ENCODE results near the gene ZNF280D. TPM values are rescaled to one million over a fixed set of nuclear protein-coding genes. Genes with fewer than 3 reads are reported as not detected.

Gene ZNF280D
- total RNA-seq, 4 donors from 2014 or later: 44.9 to 73.9 (median 52.4) TPM

DNA sequence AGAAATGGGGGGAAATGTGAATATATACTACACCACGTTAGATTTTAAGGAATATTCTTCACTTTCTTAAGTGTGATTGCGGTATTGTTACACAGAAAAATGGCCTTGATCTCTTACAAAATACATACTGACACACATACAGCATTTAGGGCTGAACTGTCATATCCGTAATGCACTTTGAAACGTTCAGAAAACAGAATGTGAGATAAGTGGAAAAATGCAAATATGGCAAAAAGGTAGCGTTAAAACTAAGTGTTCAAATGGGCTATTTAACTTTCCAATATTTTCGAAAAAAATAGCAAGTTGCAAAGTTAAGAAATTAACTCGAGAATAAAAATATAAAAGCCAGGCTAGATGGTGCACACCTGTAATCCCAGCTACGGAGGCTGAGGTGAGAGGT lies 1.8 kb downstream of the ZNF280D start:
- no peaks in the 10 kb centered on the region for H3K27me3 ChIP-seq
- H3K4me3 ChIP-seq: peak overlapping the region; percentile 77 to 82 (median 80)
- intact Hi-C loops (cut with DNase I): loop anchor here (5.0 kb wide), 1 partner anchor 156 kb away; no protein-coding TSS in a partner anchor
- peaks cover 39 to 73% (median 69%) of the 10 kb centered on the region in 4 donors for H3K4me1 ChIP-seq
- no peak for TF ChIP-seq POLR2AphosphoS5 (IDR thresholded peaks at IDR 0.05)
- TF ChIP-seq, protein P1, sequence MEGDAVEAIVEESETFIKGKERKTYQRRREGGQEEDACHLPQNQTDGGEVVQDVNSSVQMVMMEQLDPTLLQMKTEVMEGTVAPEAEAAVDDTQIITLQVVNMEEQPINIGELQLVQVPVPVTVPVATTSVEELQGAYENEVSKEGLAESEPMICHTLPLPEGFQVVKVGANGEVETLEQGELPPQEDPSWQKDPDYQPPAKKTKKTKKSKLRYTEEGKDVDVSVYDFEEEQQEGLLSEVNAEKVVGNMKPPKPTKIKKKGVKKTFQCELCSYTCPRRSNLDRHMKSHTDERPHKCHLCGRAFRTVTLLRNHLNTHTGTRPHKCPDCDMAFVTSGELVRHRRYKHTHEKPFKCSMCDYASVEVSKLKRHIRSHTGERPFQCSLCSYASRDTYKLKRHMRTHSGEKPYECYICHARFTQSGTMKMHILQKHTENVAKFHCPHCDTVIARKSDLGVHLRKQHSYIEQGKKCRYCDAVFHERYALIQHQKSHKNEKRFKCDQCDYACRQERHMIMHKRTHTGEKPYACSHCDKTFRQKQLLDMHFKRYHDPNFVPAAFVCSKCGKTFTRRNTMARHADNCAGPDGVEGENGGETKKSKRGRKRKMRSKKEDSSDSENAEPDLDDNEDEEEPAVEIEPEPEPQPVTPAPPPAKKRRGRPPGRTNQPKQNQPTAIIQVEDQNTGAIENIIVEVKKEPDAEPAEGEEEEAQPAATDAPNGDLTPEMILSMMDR (IDR thresholded peaks at IDR 0.05): no peak
- no peak for TF ChIP-seq EP300 (IDR thresholded peaks at IDR 0.05)
- no peak for TF ChIP-seq POLR2A (IDR thresholded peaks at IDR 0.05; ENCODE audit: low read depth)
- no peaks in the 10 kb centered on the region for H3K9me3 ChIP-seq
- H3K36me3 ChIP-seq: peaks cover 0 to 3% (median 0%) of the 10 kb centered on the region in 4 donors
- H3K27ac ChIP-seq (replicated peaks in 1 of 4): peak overlapping the region; percentile 98 to 99 (median 98)
- WGBS: 60% methylated on average over 8 of the region's 8 CpGs
- DNase-seq (ENCODE audit: extremely low spot score): no peak

DNA sequence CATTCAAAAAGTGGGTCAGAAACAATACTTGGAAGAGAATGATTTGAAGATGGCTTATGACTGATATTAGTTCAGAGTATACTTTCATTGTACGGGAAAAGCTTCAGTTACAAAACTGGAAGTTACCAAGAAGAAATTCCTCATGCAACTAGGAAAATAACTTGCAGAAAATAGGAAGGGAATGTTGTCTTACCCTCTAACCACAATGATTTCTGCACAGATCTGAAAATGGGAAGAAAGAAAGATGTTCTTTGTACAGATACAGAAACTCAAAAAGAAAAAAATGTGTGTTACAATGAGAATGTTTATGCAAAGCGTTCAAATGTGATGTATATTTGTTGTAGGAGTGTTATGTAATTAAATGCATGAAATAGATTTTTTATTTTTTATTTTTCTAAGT lies 3.7 kb downstream of the ZNF280D start:
- Histone ChIP-seq H3K36me3 (peaks cover 0 to 3% (median 0%) of the 10 kb centered on the region in 4 donors), H3K4me3 (no peak overlapping the region), H3K27me3 (no peaks in the 10 kb centered on the region), H3K9me3 (no peaks in the 10 kb centered on the region), H3K4me1 (peaks cover 51 to 93% (median 85%) of the 10 kb centered on the region in 4 donors), H3K27ac (replicated peaks in 1 of 4) (peak overlapping the region in 2 of 4 donors; percentile 2 to 15)
- WGBS: 48% methylated on average over 2 of the region's 2 CpGs
- intact Hi-C loops (cut with DNase I): no loop called here
- DNase-seq (ENCODE audit: extremely low spot score): no peak
- TF ChIP-seq POLR2A (IDR thresholded peaks at IDR 0.05; ENCODE audit: low read depth) (no peak), EP300 (IDR thresholded peaks at IDR 0.05) (no peak)

DNA sequence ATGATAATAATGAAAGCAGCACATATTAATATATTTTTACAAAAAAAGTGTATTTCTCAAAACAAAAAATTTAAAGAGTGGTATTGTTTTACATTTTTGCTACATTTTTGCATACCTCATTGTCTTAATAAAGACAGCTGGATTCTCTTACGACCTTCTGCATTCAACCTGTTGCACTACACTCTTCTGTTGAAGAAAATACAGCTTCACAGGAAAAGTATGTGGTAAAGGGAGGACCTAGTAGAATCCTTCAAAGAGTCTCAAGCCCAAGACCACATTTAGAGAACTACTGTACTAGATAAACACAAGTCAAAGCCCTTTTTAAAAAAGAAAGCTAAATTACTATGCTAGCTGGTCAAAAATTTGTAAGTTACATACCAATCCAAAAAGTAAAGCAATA lies 7.9 kb downstream of the ZNF280D start:
- Histone ChIP-seq H3K9me3 (no peaks in the 10 kb centered on the region), H3K4me3 (no peak overlapping the region), H3K36me3 (peaks cover 0 to 3% (median 0%) of the 10 kb centered on the region in 4 donors), H3K27me3 (no peaks in the 10 kb centered on the region), H3K4me1 (peaks cover 33 to 69% (median 68%) of the 10 kb centered on the region in 4 donors), H3K27ac (replicated peaks in 1 of 4) (no peak overlapping the region)
- 62% methylated on average over 1 of the region's 1 CpG for WGBS
- no peak for DNase-seq (ENCODE audit: extremely low spot score)
- TF ChIP-seq, protein P1 (IDR thresholded peaks at IDR 0.05): no peak
- TF ChIP-seq POLR2AphosphoS5 (IDR thresholded peaks at IDR 0.05): no peak
- no peak for TF ChIP-seq EP300 (IDR thresholded peaks at IDR 0.05)
- no peak for TF ChIP-seq POLR2A (IDR thresholded peaks at IDR 0.05; ENCODE audit: low read depth)
- intact Hi-C loops (cut with DNase I): no loop called here

DNA sequence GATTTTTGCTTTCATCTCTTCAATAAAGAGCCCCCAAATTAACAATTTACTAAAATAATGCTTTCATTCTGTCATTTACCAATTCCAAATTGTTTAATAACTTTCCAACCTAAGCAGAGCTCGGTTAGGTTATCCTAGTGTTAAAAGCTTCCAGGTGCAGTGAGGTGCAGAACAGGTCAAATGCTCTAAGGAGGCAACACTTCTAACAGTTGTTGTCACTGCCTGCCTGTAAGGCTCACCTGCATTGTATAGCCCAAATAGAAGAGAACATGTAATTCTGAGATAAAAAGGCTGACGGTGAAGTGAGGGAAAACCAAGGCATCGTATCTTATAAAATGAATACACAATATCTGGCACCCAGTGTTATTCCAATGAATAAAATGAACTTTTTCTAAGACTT lies 9.1 kb downstream of the ZNF280D start:
- TF ChIP-seq, protein P1 (IDR thresholded peaks at IDR 0.05): no peak
- TF ChIP-seq POLR2A (IDR thresholded peaks at IDR 0.05; ENCODE audit: low read depth): no peak
- no peak for TF ChIP-seq POLR2AphosphoS5 (IDR thresholded peaks at IDR 0.05)
- no peak for TF ChIP-seq EP300 (IDR thresholded peaks at IDR 0.05)
- Histone ChIP-seq H3K27ac (replicated peaks in 1 of 4) (no peak overlapping the region), H3K4me3 (no peak overlapping the region), H3K9me3 (no peaks in the 10 kb centered on the region), H3K36me3 (peaks cover 0 to 3% (median 0%) of the 10 kb centered on the region in 4 donors), H3K4me1 (peaks cover 22 to 62% (median 60%) of the 10 kb centered on the region in 4 donors), H3K27me3 (no peaks in the 10 kb centered on the region)
- no peak for DNase-seq (ENCODE audit: extremely low spot score)
- WGBS: 92% methylated on average over 3 of the region's 3 CpGs
- intact Hi-C loops (cut with DNase I): no loop called here

DNA sequence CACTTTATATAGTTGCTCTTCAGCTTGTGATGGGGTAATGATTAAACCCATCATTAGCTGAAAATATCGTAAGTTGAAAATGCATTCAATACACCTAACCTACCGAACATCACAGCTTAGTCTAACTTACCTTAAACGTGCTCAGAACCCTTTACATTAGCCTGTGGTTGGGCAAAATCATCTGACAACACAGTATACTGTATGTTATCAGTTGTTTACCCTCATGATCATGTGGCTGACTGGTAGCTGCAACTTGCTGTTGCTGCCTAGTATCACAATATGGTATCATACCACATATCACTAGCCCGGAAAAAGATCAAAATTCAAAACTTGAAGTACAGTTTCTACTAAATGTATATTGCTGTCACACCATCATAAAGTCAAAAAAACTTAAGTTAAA lies 9.5 kb downstream of the ZNF280D start:
- Histone ChIP-seq H3K4me1 (peaks cover 21 to 61% (median 58%) of the 10 kb centered on the region in 4 donors), H3K9me3 (no peaks in the 10 kb centered on the region), H3K36me3 (peaks cover 0 to 3% (median 0%) of the 10 kb centered on the region in 4 donors), H3K27ac (replicated peaks in 1 of 4) (no peak overlapping the region), H3K27me3 (no peaks in the 10 kb centered on the region), H3K4me3 (no peak overlapping the region)
- intact Hi-C loops (cut with DNase I): no loop called here
- TF ChIP-seq, protein P1 (IDR thresholded peaks at IDR 0.05): no peak
- TF ChIP-seq POLR2AphosphoS5 (IDR thresholded peaks at IDR 0.05): no peak
- no peak for TF ChIP-seq EP300 (IDR thresholded peaks at IDR 0.05)
- no peak for TF ChIP-seq POLR2A (IDR thresholded peaks at IDR 0.05; ENCODE audit: low read depth)
- 96% methylated on average over 4 of the region's 4 CpGs for WGBS
- DNase-seq (ENCODE audit: extremely low spot score): no peak

Data from esophagus muscularis mucosa (tissue), 4 donors.